Activated naive CD4-positive, alpha-beta T cell treated with anti-CD3 and anti-CD28 coated beads, Interleukin-2, amount 50 U/mL, for 24 hours (primary cell): ENCODE data around the gene LAIR2.

ENCODE experiments used
- H3K27ac Mint-ChIP-seq: one replicate; pipeline ENCODE4 v1.8.0; 2021; ENCODE audit warnings: mild to moderate bottlenecking, mixed read lengths
- H3K27me3 Mint-ChIP-seq: one replicate; pipeline ENCODE4 v1.8.0; 2021; ENCODE audit warnings: mixed read lengths
- H3K36me3 Mint-ChIP-seq: one replicate; pipeline ENCODE4 v1.8.0; 2021; ENCODE audit warnings: mixed read lengths
- H3K4me1 Mint-ChIP-seq: one replicate; pipeline ENCODE4 v1.8.0; 2021; ENCODE audit warnings: mixed read lengths
- H3K4me3 Mint-ChIP-seq: one replicate; pipeline ENCODE4 v1.8.0; 2021; ENCODE audit warnings: mild to moderate bottlenecking, mixed read lengths
- H3K9me3 Mint-ChIP-seq: one replicate; pipeline ENCODE4 v1.8.0; 2021; ENCODE audit warnings: mixed read lengths

Gene LAIR2

DNA sequence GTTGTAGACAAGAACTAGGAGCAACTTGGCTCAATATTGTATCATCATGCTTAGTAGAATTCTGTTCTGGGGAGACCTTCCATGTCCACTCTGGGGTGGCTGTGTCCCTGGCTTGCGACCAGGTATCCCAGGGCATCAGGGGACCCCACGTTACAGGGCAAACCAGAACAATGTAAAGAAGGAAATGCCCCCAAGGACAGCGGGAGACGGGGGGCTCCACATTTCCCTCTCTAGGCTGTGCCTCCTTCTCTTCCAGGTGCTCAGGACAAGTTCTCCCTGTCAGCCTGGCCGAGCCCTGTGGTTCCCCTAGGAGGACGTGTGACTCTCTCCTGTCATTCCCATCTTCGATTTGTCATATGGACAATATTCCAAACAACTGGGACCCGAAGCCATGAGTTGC, 30.8 kb downstream of the LAIR2 start:
- H3K27ac Mint-ChIP-seq: no peak overlapping the region
- no peak overlapping the region for H3K4me3 Mint-ChIP-seq
- peaks cover 1% of the 10 kb centered on the region for H3K9me3 Mint-ChIP-seq
- no peaks in the 10 kb centered on the region for H3K36me3 Mint-ChIP-seq
- peaks cover 5% of the 10 kb centered on the region for H3K4me1 Mint-ChIP-seq
- peaks cover 33% of the 10 kb centered on the region for H3K27me3 Mint-ChIP-seq

DNA sequence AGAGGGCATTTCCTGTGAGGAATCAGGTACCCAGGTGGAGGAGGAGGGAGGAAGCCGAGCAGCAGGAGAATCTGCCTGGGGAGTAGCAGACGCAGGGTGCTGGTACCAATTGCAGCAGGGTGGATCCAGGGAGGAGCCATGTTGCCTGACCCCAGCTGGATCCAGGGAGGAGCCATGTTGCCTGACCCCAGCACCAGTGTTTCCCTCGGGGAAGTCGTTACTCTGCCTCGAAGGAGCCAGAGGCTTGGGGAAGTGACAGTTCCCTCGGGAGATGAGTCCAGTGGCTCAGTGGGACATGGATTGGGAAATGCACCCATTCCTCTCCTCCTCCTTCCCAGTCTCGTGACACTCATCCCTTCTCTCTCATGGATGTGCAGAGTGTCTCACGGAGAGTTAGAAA, 31.5 kb downstream of the LAIR2 start:
- H3K4me1 Mint-ChIP-seq: peaks cover 5% of the 10 kb centered on the region
- H3K36me3 Mint-ChIP-seq: no peaks in the 10 kb centered on the region
- peaks cover 31% of the 10 kb centered on the region for H3K27me3 Mint-ChIP-seq
- no peak overlapping the region for H3K4me3 Mint-ChIP-seq
- no peak overlapping the region for H3K27ac Mint-ChIP-seq
- peaks cover 5% of the 10 kb centered on the region for H3K9me3 Mint-ChIP-seq

DNA sequence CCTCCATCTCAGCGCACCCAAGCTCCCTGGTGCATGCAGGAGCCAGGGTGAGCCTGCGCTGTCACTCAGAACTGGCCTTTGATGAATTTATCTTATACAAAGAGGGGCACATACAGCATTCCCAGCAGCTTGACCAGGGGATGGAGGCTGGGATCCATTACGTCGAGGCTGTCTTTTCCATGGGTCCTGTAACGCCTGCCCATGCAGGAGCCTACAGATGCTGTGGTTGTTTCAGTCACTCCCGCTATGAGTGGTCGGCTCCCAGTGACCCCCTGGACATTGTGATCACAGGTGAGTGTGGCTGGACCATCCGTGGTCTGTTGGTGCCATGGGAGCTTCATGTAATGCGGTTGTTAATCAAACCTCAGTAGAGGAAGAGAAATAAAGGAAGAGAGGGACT, 33.0 kb downstream of the LAIR2 start:
- H3K9me3 Mint-ChIP-seq: peaks cover 5% of the 10 kb centered on the region
- no peak overlapping the region for H3K27ac Mint-ChIP-seq
- peaks cover 30% of the 10 kb centered on the region for H3K27me3 Mint-ChIP-seq
- peaks cover 5% of the 10 kb centered on the region for H3K4me1 Mint-ChIP-seq
- H3K36me3 Mint-ChIP-seq: no peaks in the 10 kb centered on the region
- no peak overlapping the region for H3K4me3 Mint-ChIP-seq

DNA sequence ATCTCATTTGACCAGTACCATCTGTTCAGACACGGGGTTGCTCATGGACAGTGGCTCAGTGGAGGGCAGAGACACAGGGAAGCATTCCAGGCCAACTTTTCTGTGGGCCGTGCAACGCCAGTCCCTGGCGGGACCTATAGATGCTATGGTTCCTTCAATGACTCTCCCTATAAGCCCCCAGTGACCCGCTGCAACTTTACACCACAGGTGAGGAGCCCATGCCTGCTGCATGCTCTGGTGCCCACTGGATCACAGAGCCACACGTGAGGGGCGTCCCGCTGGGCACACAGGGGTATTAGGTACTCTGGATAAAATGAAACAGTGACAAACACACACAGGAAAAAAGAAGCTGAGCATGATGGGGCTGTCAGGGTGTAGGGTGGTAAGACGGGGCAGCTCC, 34.3 kb downstream of the LAIR2 start:
- no peak overlapping the region for H3K27ac Mint-ChIP-seq
- H3K36me3 Mint-ChIP-seq: no peaks in the 10 kb centered on the region
- H3K27me3 Mint-ChIP-seq: peaks cover 26% of the 10 kb centered on the region
- H3K9me3 Mint-ChIP-seq: peaks cover 5% of the 10 kb centered on the region
- H3K4me3 Mint-ChIP-seq: no peak overlapping the region
- H3K4me1 Mint-ChIP-seq: peaks cover 5% of the 10 kb centered on the region

DNA sequence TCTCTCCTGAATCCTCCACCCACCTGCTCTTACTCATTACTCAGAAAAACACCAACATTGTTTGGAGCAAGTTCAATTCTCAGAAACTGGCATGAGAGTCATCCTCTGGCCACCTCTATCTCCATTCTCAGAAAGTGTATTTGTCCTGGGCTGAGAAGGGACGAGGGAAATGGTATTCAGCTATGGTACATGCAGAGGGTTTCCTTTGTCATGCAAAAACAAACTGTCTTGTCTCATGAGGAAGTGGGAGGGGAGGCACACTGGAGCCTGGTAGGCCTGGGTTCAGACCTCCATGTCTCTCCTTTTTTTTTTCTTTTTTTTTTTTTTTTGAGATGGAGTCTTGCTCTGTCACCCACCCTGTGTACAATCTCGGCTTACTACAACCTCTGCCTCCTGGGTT, 39.1 kb downstream of the LAIR2 start:
- Mint-ChIP-seq H3K27ac (no peak overlapping the region), H3K27me3 (peaks cover 10% of the 10 kb centered on the region), H3K9me3 (peaks cover 5% of the 10 kb centered on the region), H3K4me1 (no peaks in the 10 kb centered on the region), H3K36me3 (no peaks in the 10 kb centered on the region), H3K4me3 (no peak overlapping the region)

DNA sequence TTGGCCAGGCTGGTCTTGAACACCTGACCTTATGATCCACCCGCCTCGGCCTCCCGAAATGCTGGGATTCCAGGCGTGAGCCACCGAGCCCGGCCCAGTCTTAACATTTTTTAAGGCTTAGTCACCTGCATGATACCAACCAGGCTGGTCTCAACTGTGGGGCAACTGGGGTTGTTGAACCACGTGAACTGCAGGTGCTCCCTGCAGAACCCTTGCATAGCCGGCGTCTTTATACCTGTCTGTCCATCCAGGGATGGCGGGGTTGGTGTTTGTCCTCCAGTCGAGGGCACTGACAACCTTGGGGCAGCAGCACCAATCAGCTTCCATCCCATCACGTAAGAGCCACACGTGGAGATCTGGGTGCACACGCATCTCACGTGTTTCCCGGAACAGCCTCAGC, 46.2 kb downstream of the LAIR2 start:
- Mint-ChIP-seq H3K4me3 (no peak overlapping the region), H3K36me3 (no peaks in the 10 kb centered on the region), H3K4me1 (no peaks in the 10 kb centered on the region), H3K27me3 (peaks cover 7% of the 10 kb centered on the region), H3K27ac (no peak overlapping the region), H3K9me3 (no peaks in the 10 kb centered on the region)

DNA sequence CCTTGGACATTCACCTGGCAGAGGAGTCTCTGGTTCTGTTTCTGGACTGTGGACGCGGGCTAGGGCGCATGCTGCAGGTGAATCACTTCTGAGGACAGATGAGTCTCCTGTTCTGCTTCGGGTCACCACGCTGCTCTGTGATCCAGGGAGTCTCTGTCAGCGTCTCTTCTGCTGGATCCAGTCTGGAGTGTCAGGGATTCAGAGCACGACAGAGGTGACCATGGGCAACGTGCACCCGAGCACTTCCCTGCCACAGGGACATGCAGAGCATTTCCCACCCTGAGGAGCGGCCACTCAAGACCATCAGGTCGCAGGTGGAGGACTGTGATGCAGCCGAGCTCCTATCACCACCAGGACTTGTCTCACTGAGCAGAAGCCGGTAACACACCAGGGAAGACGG, 46.6 kb downstream of the LAIR2 start:
- Mint-ChIP-seq H3K36me3 (no peaks in the 10 kb centered on the region), H3K27ac (no peak overlapping the region), H3K4me3 (no peak overlapping the region), H3K9me3 (no peaks in the 10 kb centered on the region), H3K4me1 (no peaks in the 10 kb centered on the region), H3K27me3 (peaks cover 7% of the 10 kb centered on the region)

DNA sequence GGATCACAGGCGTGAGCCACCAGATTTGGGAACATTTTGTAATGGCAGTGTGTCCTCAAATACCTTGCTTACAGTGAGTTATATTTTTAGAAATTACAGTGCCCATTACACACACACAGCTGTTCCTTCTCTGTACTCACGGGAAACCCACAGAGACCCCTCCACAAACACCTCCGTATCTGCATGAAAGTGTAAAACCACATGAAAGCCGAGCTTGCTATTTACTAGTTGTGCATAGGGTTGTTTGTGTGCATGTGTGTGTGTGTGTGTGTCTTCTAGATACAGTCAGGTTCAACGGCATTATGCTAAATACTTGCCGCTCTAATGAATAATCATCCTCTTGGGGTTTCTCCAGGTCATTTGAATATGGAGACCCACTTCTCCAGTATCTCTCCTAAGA, 48.7 kb downstream of the LAIR2 start:
- no peak overlapping the region for H3K27ac Mint-ChIP-seq
- no peak overlapping the region for H3K4me3 Mint-ChIP-seq

DNA sequence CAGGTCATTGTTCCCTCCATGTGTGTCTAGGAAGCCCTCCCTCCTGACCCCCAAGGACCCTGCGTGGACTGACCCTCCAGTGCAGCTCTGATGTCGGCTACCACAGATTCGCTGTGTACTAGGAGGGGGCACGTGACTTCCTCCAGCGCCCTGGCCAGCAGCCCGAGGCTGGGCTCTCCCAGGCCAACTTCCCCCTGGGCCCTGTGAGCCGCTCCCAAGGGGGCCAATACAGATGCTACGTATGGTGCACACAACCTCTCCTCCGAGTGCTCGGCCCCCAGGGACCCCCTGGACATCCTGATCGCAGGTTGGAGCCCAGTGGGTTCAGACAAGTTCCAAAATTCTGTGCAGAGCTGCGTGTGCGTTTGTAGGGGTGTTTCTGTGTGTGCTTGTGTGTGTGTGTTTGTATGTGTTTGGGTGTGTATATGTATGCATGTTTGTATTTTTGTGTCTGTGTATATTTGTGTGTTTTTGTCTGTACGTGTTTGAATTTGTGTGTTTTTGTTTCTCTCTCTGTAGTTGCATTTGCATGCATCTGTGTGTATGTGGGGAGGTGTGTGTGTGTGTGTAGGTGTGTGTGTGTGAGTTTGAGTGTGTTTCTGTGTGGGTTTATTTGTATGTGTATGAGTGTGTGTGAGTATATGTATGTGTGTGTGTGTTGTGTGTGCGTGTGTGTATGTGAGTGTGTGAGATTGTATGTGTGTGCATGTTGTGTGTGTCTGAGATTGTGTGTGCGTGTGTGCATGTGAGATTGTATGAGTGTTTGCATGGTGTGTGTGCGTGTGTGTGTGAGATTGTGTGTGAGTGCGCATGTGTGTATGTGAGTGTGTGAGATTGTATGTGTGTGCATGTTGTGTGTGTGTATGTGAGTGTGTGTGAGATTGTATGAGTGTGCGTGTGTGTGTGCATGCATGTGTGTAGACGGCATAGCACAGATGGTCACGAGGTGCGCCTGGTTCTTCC, 49.6 kb downstream of the LAIR2 start:
- H3K27me3 Mint-ChIP-seq: peaks cover 13% of the 10 kb centered on the region
- no peak overlapping the region for H3K27ac Mint-ChIP-seq
- no peak overlapping the region for H3K4me3 Mint-ChIP-seq
- H3K36me3 Mint-ChIP-seq: no peaks in the 10 kb centered on the region
- H3K4me1 Mint-ChIP-seq: no peaks in the 10 kb centered on the region
- H3K9me3 Mint-ChIP-seq: no peaks in the 10 kb centered on the region

More for the DNA sequence above, 48.7 kb downstream of the LAIR2 start:
- Mint-ChIP-seq H3K27me3 (peaks cover 13% of the 10 kb centered on the region), H3K4me1 (no peaks in the 10 kb centered on the region), H3K36me3 (no peaks in the 10 kb centered on the region), H3K9me3 (no peaks in the 10 kb centered on the region)

DNA sequence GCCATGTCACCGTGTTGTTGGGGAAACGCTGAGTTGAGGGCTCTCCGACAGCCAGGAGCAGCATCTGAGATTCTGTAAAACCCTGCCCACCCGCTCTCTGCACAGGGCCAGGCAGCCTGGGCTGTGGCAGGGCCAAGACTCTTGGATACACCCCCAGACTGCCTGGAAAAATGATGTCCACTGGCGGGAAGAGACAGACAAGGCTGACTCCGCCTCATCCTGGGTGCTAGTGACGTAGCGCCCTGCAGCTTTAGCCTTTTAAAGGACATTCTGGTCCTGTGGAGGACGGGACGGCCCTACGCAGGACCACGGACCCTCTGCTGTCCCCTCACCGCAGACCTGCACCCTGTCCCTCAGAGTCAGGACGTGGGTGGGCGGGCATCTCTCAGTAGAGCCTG, 50.3 kb downstream of the LAIR2 start:
- Mint-ChIP-seq H3K9me3 (no peaks in the 10 kb centered on the region), H3K4me1 (no peaks in the 10 kb centered on the region), H3K36me3 (no peaks in the 10 kb centered on the region), H3K27ac (no peak overlapping the region), H3K4me3 (no peak overlapping the region), H3K27me3 (peaks cover 13% of the 10 kb centered on the region)

DNA sequence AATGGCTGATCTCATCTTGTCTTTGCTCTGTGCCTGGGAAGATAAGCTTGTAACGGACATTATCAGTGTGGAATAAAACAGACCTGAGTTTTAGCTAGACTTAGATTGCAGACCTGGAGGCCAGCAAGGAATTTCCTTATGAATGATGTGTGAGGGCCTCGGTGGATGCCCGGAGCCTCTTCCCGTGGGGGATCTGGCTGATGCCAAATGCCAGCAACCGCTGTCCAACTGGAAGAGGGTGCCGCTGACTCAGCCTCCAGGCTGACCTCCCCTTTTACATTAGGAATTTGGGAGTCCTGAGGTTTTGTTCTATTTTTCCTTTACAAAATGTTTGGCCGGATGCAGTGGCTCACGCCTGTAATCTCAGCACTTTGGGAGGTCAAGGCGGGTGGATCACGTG, 51.4 kb downstream of the LAIR2 start:
- H3K27me3 Mint-ChIP-seq: peaks cover 19% of the 10 kb centered on the region
- H3K27ac Mint-ChIP-seq: no peak overlapping the region
- H3K36me3 Mint-ChIP-seq: no peaks in the 10 kb centered on the region
- H3K4me1 Mint-ChIP-seq: no peaks in the 10 kb centered on the region
- H3K4me3 Mint-ChIP-seq: no peak overlapping the region
- no peaks in the 10 kb centered on the region for H3K9me3 Mint-ChIP-seq

DNA sequence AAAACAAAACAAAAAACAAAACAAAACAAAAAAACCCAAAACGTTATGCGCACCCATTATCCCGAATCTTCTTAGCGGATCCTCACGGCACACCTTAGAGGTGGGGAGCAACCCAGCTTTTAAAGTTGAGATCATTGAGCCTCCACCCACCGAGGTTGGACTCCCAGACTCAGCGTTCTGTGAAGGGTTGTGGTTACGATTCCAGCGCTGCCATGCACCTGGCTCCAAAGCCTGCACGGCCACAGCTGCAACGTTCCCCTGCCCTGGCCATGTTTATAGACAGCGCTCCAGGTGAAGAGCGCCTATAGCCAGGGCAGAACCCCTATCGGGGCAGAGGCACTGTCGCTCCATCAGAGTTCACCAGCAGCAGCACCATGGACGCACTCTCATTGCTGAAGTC, 52.3 kb downstream of the LAIR2 start:
- H3K9me3 Mint-ChIP-seq: no peaks in the 10 kb centered on the region
- H3K4me1 Mint-ChIP-seq: no peaks in the 10 kb centered on the region
- H3K36me3 Mint-ChIP-seq: no peaks in the 10 kb centered on the region
- peaks cover 19% of the 10 kb centered on the region for H3K27me3 Mint-ChIP-seq
- no peak overlapping the region for H3K4me3 Mint-ChIP-seq
- H3K27ac Mint-ChIP-seq: no peak overlapping the region

DNA sequence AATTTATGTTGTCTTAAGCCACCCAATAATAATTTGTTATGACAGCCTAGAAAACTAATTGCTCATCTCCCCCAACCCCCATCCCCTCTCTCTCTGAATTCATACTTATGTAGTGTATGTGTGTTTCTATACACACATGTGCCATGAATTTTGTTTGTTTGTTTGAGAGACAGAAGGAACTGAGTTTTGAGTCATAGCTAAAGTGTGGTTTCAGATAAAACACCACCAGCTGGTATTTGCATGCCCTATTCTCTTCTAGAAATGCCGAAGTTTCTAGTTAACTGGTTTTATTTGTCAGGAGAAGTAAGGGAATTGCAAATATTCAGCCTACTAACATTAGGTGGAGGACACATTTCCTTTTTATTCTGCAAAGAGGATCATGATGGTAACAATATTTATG, 53.6 kb downstream of the LAIR2 start:
- Mint-ChIP-seq H3K4me3 (no peak overlapping the region), H3K9me3 (no peaks in the 10 kb centered on the region), H3K36me3 (no peaks in the 10 kb centered on the region), H3K27me3 (peaks cover 17% of the 10 kb centered on the region), H3K4me1 (no peaks in the 10 kb centered on the region), H3K27ac (no peak overlapping the region)

DNA sequence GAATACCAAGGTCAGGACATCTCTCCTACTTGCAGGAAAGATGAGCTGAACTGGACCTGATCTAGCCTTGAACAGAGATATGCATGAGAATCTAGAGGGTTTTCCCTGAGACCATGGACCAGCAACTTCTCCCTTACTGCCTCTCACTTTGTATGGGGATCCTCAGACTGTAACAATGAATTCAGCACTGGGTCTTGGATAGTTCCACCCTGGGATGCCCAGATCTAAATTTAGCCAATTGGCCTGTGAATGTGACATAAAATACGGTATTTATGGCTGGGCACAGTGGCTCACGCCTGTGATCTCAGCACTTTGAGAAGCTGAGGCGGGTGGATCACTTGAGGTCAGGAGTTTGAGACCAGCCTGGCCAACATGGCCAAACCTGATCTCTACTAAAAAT, 55.7 kb downstream of the LAIR2 start:
- H3K4me3 Mint-ChIP-seq: no peak overlapping the region
- H3K27ac Mint-ChIP-seq: no peak overlapping the region
- H3K9me3 Mint-ChIP-seq: no peaks in the 10 kb centered on the region
- H3K27me3 Mint-ChIP-seq: peaks cover 18% of the 10 kb centered on the region
- no peaks in the 10 kb centered on the region for H3K4me1 Mint-ChIP-seq
- H3K36me3 Mint-ChIP-seq: no peaks in the 10 kb centered on the region
